Caco-2 (cell line): ENCODE measurements around the gene NXPH2. TPM values are rescaled to one million over a fixed set of nuclear protein-coding genes. Genes with fewer than 3 reads are reported as not detected.
"Not testable (repeated sequence)": the region's sequence is repeated elsewhere in the genome, so short reads cannot be mapped to it uniquely, and the experiment has no call there.

Experiments
- BruUV-seq: library from RNA; stranded (reverse); fragments of 400-500 nt; replicated peaks from 2 replicates; lab custom pipeline; 2021; lab: Mats Ljungman, UMichigan
- CTCF ChIA-PET: fragments of 300-600 bp; sonication (Branson Sonifier 250); formaldehyde crosslinking; loops from one replicate; lab custom pipeline; 2022; ENCODE audit warnings: antibody characterized with exemption; lab: Charles Lee
- POLR2A ChIA-PET: fragments of 300-600 bp; sonication (Branson Sonifier 250); formaldehyde crosslinking; loops from one replicate; lab custom pipeline; 2022; ENCODE audit warnings: antibody characterized with exemption; lab: Charles Lee
- DNase-seq, 2 experiments: peaks; one replicate each; pipeline versions ENCODE4 v3.0.0 to v3.0.0-alpha.2; 2020 to 2022
- H3K27me3 ChIP-seq: replicated peaks from 2 replicates; pipeline ENCODE4 v1.6.0; 2011; ENCODE audit warnings: low read length; ENCODE audit not compliant: control insufficient read depth, insufficient read depth
- H3K36me3 ChIP-seq: 2 replicates; pipeline ENCODE4 v1.5.1; 2011; ENCODE audit warnings: low read length; ENCODE audit not compliant: control insufficient read depth, insufficient read depth
- H3K4me1 ChIP-seq: fragments of 250-450 bp; sonication (Bioruptor Pico); 2 replicates; pipeline ENCODE4 v1.5.1; 2020; ENCODE audit warnings: mild to moderate bottlenecking
- H3K4me3 ChIP-seq: 2 replicates; pipeline ENCODE4 v1.5.1; 2011; ENCODE audit warnings: low read depth, mild to moderate bottlenecking, control low read depth, low read length
- H3K9me3 ChIP-seq: fragments of 250-450 bp; sonication (Bioruptor Pico); 2 replicates; pipeline ENCODE4 v1.5.1; 2020; ENCODE audit warnings: mild to moderate bottlenecking, moderate library complexity
- H3K27ac Mint-ChIP-seq: one replicate; pipeline ENCODE4 v1.8.0; 2022; ENCODE audit warnings: mixed read lengths; ENCODE audit not compliant: unreplicated experiment
- H3K27me3 Mint-ChIP-seq: one replicate; pipeline ENCODE4 v1.8.0; 2022; ENCODE audit warnings: mixed read lengths; ENCODE audit not compliant: insufficient read depth, unreplicated experiment
- H3K36me3 Mint-ChIP-seq: one replicate; pipeline ENCODE4 v1.8.0; 2022; ENCODE audit warnings: mild to moderate bottlenecking, mixed read lengths; ENCODE audit not compliant: insufficient read depth, unreplicated experiment
- H3K4me1 Mint-ChIP-seq: one replicate; pipeline ENCODE4 v1.8.0; 2022; ENCODE audit warnings: low read depth, mixed read lengths; ENCODE audit not compliant: unreplicated experiment
- H3K4me3 Mint-ChIP-seq: one replicate; pipeline ENCODE4 v1.8.0; 2022; ENCODE audit warnings: mild to moderate bottlenecking, moderate library complexity, mixed read lengths; ENCODE audit not compliant: unreplicated experiment
- H3K9me3 Mint-ChIP-seq: one replicate; pipeline ENCODE4 v1.8.0; 2022; ENCODE audit warnings: mixed read lengths; ENCODE audit not compliant: unreplicated experiment
- CTCF ChIP-seq, 2 experiments: fragments of 200-600 bp in 1 of 2; IDR thresholded peaks; 1 replicate in 1 of 2; 2 replicates in 1 of 2; pipeline versions ENCODE4 v1.5.1 to v1.8.0; 2011 to 2022; ENCODE audit warnings: antibody characterized with exemption in 1 of 2, control low read depth in 1 of 2, inconsistent platforms in 1 of 2, low read depth in 1 of 2, low read length in 1 of 2, mild to moderate bottlenecking in 1 of 2, moderate library complexity in 1 of 2; ENCODE audit not compliant: insufficient read depth in 1 of 2, severe bottlenecking in 1 of 2, unreplicated experiment in 1 of 2
- intact Hi-C: fragments of 100-400 bp; cut with micrococcal nuclease; formaldehyde crosslinking; loops from one replicate; pipeline ENCODE4 v1.10.0; 2022; ENCODE audit not compliant: unreplicated experiment
- total RNA-seq: library from RNA; stranded (reverse); gene quantifications from 2 replicates; pipeline ENCODE4 v1.2.3, GENCODE V29; 2022

NXPH2 gene
- total RNA-seq, 1 experiment from 2014 or later: not detected

GRCh38 chr2:138648606-138649005, 131.6 kb downstream of the NXPH2 start:
- H3K36me3 Mint-ChIP-seq: no peaks in the 10 kb centered on the region
- no peak overlapping the region for H3K27ac Mint-ChIP-seq
- H3K4me3 Mint-ChIP-seq: no peak overlapping the region

GRCh38 chr2:138644776-138645175, 135.4 kb downstream of the NXPH2 start:
- H3K9me3 Mint-ChIP-seq, H3K4me3 Mint-ChIP-seq, H3K36me3 ChIP-seq, DNase-seq, H3K27me3 Mint-ChIP-seq, intact Hi-C loops, H3K27ac Mint-ChIP-seq, H3K36me3 Mint-ChIP-seq, POLR2A ChIA-PET, H3K27me3 ChIP-seq, H3K4me1 Mint-ChIP-seq, CTCF ChIA-PET, BruUV-seq, H3K4me3 ChIP-seq, H3K9me3 ChIP-seq, H3K4me1 ChIP-seq: not testable (repeated sequence)

More at GRCh38 chr2:138648606-138649005, 131.6 kb downstream of the NXPH2 start:
- ChIA-PET POLR2A (no interaction called here), CTCF (no interaction called here)
- H3K9me3 ChIP-seq: no peaks in the 10 kb centered on the region
- Mint-ChIP-seq H3K9me3 (no peaks in the 10 kb centered on the region), H3K27me3 (no peaks in the 10 kb centered on the region), H3K4me1 (peaks cover 15% of the 10 kb centered on the region)
- no TSS peak for BruUV-seq
- no peaks in the 10 kb centered on the region for H3K27me3 ChIP-seq
- no peak for TF ChIP-seq CTCF (IDR thresholded peaks at IDR 0.05; ENCODE audit: insufficient read depth in 1 of 2, low read depth in 1 of 2, low read length in 1 of 2, severe bottlenecking in 1 of 2, unreplicated experiment in 1 of 2)
- intact Hi-C loops: no loop called here
- DNase-seq: no peak
- H3K4me3 ChIP-seq: no peak overlapping the region
- H3K36me3 ChIP-seq: no peaks in the 10 kb centered on the region
- H3K4me1 ChIP-seq: peaks cover 33% of the 10 kb centered on the region

DNA sequence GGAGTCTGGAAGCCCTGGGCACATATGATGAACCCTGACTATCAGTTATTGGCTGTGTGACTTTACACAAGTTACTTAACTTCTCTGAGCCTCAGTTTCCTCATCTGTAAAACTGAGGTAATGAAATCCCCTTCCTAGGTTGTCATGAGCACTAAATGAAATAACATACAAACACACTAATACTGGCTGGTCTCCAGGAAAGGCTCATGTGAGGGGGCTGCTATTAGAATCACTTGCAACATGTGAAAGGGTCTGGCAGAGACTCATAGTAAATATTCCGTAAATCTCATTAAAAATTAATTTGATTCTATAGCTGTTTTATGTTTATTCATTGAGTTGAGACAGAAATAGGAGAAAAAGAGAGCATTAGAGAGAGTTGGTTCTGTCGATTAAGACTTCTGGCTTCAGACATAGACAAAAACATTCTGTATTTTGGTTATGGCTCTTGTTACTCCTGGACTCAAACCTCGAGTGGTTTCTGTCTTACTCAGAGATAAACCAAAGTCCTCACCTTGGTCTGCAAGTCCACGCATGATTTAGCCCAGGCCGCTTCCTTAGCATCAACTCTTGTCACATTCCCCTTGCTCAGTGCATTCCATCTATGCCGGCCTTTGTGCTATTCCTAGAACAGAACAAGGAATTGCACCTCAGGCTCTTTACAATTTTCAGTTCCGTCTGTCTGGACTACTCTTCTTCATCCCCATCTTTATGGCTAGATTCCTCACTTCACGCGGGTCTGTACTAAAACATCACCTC, 139.1 kb downstream of the NXPH2 start:
- Mint-ChIP-seq H3K27ac (no peak overlapping the region), H3K27me3 (no peaks in the 10 kb centered on the region), H3K36me3 (no peaks in the 10 kb centered on the region), H3K9me3 (peaks cover 9% of the 10 kb centered on the region), H3K4me3 (no peak overlapping the region), H3K4me1 (no peaks in the 10 kb centered on the region)
- no peaks in the 10 kb centered on the region for H3K36me3 ChIP-seq
- no peak overlapping the region for H3K4me3 ChIP-seq
- H3K4me1 ChIP-seq: 0 out of 2 replicates have a peak, but pooled peaks cover 4% of the 10 kb centered on the region
- H3K9me3 ChIP-seq: no peaks in the 10 kb centered on the region
- no peaks in the 10 kb centered on the region for H3K27me3 ChIP-seq
- ChIA-PET CTCF (no interaction called here), POLR2A (no interaction called here)
- intact Hi-C loops: no loop called here
- no peak for DNase-seq
- no peak for TF ChIP-seq CTCF (IDR thresholded peaks at IDR 0.05; ENCODE audit: insufficient read depth in 1 of 2, low read depth in 1 of 2, low read length in 1 of 2, severe bottlenecking in 1 of 2, unreplicated experiment in 1 of 2)
- no TSS peak for BruUV-seq
